NCI-H82 treated with DMSO at 0.1 percent for 48 hours (cell line): ENCODE measurements around the gene SLC18A3.

Experiments used
- DNase-seq: peaks from one replicate; lab custom pipeline; 2025; ENCODE audit not compliant: unreplicated experiment; lab: John Stamatoyannopoulos, UW

Gene SLC18A3

GRCh38 chr10:49649936-49650723 lies 40.0 kb downstream of the SLC18A3 start:
- no peak for DNase-seq

- no peak for DNase-seq
These were observed 40.6 kb downstream of the SLC18A3 start for GRCh38 chr10:49650724-49651034.

GRCh38 chr10:49651039-49651835 lies 41.1 kb downstream of the SLC18A3 start:
- DNase-seq = no peak

- DNase-seq = no peak
These were observed 41.8 kb downstream of the SLC18A3 start for GRCh38 chr10:49651917-49652316.

- DNase-seq = no peak
These were observed 42.5 kb downstream of the SLC18A3 start for GRCh38 chr10:49652421-49653272.

GRCh38 chr10:49653273-49653929 lies 43.3 kb downstream of the SLC18A3 start:
- no peak for DNase-seq

- no peak for DNase-seq
These were observed 44.1 kb downstream of the SLC18A3 start for GRCh38 chr10:49654036-49654693.

GRCh38 chr10:49655099-49655498 lies 45.0 kb downstream of the SLC18A3 start:
- DNase-seq = no peak

- no peak for DNase-seq
These were observed 46.9 kb downstream of the SLC18A3 start for GRCh38 chr10:49656845-49657493.

- no peak for DNase-seq
These were observed 47.5 kb downstream of the SLC18A3 start for GRCh38 chr10:49657606-49658005.

GRCh38 chr10:49661140-49661856 lies 51.2 kb downstream of the SLC18A3 start:
- no peak for DNase-seq
